Activated CD4-positive, alpha-beta T cell treated with anti-CD3 and anti-CD28 coated beads for 36 hours (primary cell): ENCODE measurements around the gene UBTD1. TPM values are rescaled to one million over a fixed set of nuclear protein-coding genes. Genes with fewer than 3 reads are reported as not detected.

ENCODE experiments used
- ATAC-seq: fragments of 200-7000 bp; cut with Tn5 transposase; one replicate; pipeline ENCODE4 v1.10.0; 2021; ENCODE audit warnings: mild to moderate bottlenecking, moderate library complexity
- CTCF ChIA-PET: fragments of 350-600 bp; sonication (Branson Sonifier 250); formaldehyde crosslinking; loops from one replicate; lab custom pipeline; 2021; ENCODE audit warnings: antibody characterized with exemption; lab: Charles Lee
- POLR2A ChIA-PET: fragments of 350-600 bp; sonication (Branson Sonifier 250); formaldehyde crosslinking; loops from one replicate; lab custom pipeline; 2021; ENCODE audit warnings: antibody characterized with exemption, inconsistent platforms; lab: Charles Lee
- DNase-seq: peaks from one replicate; pipeline ENCODE4 v3.0.0-alpha.2; 2020
- H3K27ac Mint-ChIP-seq: one replicate; pipeline ENCODE4 v1.8.0; 2021; ENCODE audit warnings: mixed read lengths
- H3K27me3 Mint-ChIP-seq: one replicate; pipeline ENCODE4 v1.8.0; 2021; ENCODE audit warnings: mixed read lengths
- H3K36me3 Mint-ChIP-seq: one replicate; pipeline ENCODE4 v1.8.0; 2021; ENCODE audit warnings: low read depth, mixed read lengths
- H3K4me1 Mint-ChIP-seq: one replicate; pipeline ENCODE4 v1.8.0; 2021; ENCODE audit warnings: mixed read lengths
- H3K4me3 Mint-ChIP-seq: one replicate; pipeline ENCODE4 v1.8.0; 2021; ENCODE audit warnings: mild to moderate bottlenecking, moderate library complexity, mixed read lengths
- H3K9me3 Mint-ChIP-seq: one replicate; pipeline ENCODE4 v1.8.0; 2021; ENCODE audit warnings: low read depth, mixed read lengths
- intact Hi-C, 2 experiments: fragments of 100-400 bp; cut with DNase I in 1 of 2; cut with micrococcal nuclease in 1 of 2; formaldehyde crosslinking; loops; one replicate each; pipeline versions ENCODE4 v1.14.2 to v1.15.1; 2022 to 2024; cut with DNase I, micrococcal nuclease
- total RNA-seq, 2 experiments: library from RNA; stranded (reverse); gene quantifications; one replicate each; pipeline ENCODE4 v1.2.3, GENCODE V29; 2021

Gene UBTD1
- total RNA-seq, 2 experiments from 2014 or later, result 1.4 to 1.5 TPM

DNA sequence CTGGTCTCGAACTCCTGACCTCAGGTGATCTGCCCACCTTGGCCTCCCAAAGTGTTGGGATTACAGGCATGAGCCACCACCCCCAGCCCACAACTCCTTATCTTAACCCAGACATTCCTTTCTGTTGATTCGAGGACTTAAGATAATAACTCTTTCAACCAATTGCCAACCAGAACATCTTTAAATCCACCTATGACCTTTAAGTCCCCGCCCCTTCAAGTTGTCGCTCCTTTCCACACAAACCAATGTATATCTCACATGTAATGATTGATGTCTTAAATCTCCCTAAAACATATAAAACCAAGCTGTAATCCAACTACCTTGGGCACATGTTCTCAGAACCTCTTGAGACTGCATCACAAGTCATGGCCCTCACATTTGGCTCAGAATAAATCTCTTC, 66.1 kb downstream of the UBTD1 start:
- no peak overlapping the region for H3K4me3 Mint-ChIP-seq
- no peak for ATAC-seq
- intact Hi-C loops, result no loop called here
- peaks cover 5% of the 10 kb centered on the region for H3K4me1 Mint-ChIP-seq
- ChIA-PET POLR2A (no interaction called here), CTCF (interaction anchor here (1.2 kb wide), 1 partner anchor 101 kb away, joined by 4 read pairs; no protein-coding TSS in a partner anchor)
- H3K36me3 Mint-ChIP-seq, result no peaks in the 10 kb centered on the region
- no peak overlapping the region for H3K27ac Mint-ChIP-seq
- DNase-seq, result no peak
- H3K9me3 Mint-ChIP-seq, result no peaks in the 10 kb centered on the region
- H3K27me3 Mint-ChIP-seq, result no peaks in the 10 kb centered on the region

DNA sequence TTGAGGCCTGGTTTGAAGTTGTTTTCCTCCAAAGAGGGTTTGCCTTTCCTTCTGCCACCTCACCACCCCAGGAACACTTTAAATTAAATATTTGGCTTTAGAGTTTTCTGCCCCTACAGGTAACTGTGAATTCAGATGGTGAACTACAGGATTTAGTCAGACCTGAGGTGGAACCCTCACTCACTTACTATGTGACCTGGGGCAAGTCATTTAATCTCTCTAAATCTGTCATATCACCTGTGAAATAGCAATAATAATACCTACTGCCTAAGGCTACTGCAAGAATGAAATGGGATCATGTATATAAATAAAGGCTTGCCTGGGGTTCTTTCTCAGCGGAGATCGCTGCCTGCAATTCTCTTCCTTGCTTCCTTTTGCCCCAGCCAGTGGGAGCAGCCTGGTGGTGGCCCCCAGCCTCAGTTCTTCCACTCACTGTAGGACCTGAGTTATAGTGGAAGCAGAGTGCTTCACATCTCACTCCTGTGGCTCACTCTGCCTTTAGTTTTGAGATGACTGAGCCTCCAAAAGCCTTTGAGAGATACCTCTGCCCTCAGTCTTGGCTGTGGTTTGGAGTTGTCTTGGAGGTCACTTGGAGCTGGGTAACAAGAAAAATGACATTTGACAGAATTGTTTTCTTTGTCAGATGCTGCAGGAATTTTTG, 67.7 kb downstream of the UBTD1 start:
- no peak overlapping the region for H3K27ac Mint-ChIP-seq
- H3K4me3 Mint-ChIP-seq, result no peak overlapping the region
- CTCF ChIA-PET, result interaction anchor here (0.6 kb wide), 1 partner anchor 431 kb away, joined by 3 read pairs; no protein-coding TSS in a partner anchor
- no peaks in the 10 kb centered on the region for H3K9me3 Mint-ChIP-seq
- POLR2A ChIA-PET, result no interaction called here
- no peaks in the 10 kb centered on the region for H3K36me3 Mint-ChIP-seq
- peak; percentile 86 for ATAC-seq
- peaks cover 5% of the 10 kb centered on the region for H3K4me1 Mint-ChIP-seq
- intact Hi-C loops, result no loop called here
- peak; percentile 24 for DNase-seq
- no peaks in the 10 kb centered on the region for H3K27me3 Mint-ChIP-seq

DNA sequence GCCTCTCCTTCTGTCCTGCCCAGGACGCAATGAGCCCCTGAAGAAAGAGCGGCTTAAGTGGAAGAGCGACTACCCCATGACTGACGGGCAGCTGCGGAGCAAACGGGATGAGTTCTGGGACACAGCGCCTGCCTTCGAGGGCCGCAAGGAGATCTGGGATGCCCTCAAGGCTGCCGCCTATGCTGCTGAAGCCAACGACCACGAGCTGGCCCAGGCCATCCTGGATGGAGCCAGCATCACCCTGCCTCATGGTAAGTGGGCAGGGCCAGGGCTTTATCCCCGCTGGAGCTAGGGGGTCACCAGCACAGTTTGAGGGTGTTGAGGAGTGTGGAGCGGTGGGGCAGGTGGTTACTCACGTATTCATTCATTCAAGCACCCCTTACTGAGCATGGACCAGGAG, 69.2 kb downstream of the UBTD1 start:
- DNase-seq (no peak), ATAC-seq (no peak)
- no peaks in the 10 kb centered on the region for H3K27me3 Mint-ChIP-seq
- POLR2A ChIA-PET, result no interaction called here
- peaks cover 5% of the 10 kb centered on the region for H3K4me1 Mint-ChIP-seq
- H3K4me3 Mint-ChIP-seq, result no peak overlapping the region
- CTCF ChIA-PET, result no interaction called here
- no peaks in the 10 kb centered on the region for H3K36me3 Mint-ChIP-seq
- no peaks in the 10 kb centered on the region for H3K9me3 Mint-ChIP-seq
- H3K27ac Mint-ChIP-seq, result no peak overlapping the region
- intact Hi-C loops, result no loop called here

DNA sequence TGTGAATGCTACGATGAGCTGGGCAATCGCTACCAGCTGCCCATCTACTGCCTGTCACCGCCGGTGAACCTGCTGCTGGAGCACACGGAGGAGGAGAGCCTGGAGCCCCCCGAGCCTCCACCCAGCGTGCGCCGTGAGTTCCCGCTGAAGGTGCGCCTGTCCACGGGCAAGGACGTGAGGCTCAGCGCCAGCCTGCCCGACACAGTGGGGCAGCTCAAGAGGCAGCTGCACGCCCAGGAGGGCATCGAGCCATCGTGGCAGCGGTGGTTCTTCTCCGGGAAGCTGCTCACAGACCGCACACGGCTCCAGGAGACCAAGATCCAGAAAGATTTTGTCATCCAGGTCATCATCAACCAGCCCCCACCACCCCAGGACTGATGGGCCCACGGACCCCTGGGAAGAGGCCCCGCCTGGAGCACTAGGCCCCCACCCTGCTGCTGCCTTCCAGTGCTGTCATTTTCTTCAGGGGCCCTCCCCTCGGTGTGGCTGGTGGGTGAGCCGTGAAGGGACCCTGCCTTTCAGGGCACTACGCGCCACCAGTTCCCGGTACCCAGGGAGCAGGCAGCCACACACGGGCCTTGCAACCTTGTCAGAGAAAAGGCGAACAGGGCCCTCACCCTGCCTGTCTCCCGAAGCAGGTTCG, 71.5 kb downstream of the UBTD1 start:
- intact Hi-C loops, result no loop called here
- H3K9me3 Mint-ChIP-seq, result no peaks in the 10 kb centered on the region
- peaks cover 5% of the 10 kb centered on the region for H3K4me1 Mint-ChIP-seq
- no peak overlapping the region for H3K27ac Mint-ChIP-seq
- ChIA-PET POLR2A (no interaction called here), CTCF (no interaction called here)
- DNase-seq (no peak), ATAC-seq (no peak)
- H3K36me3 Mint-ChIP-seq, result no peaks in the 10 kb centered on the region
- H3K27me3 Mint-ChIP-seq, result no peaks in the 10 kb centered on the region
- no peak overlapping the region for H3K4me3 Mint-ChIP-seq

DNA sequence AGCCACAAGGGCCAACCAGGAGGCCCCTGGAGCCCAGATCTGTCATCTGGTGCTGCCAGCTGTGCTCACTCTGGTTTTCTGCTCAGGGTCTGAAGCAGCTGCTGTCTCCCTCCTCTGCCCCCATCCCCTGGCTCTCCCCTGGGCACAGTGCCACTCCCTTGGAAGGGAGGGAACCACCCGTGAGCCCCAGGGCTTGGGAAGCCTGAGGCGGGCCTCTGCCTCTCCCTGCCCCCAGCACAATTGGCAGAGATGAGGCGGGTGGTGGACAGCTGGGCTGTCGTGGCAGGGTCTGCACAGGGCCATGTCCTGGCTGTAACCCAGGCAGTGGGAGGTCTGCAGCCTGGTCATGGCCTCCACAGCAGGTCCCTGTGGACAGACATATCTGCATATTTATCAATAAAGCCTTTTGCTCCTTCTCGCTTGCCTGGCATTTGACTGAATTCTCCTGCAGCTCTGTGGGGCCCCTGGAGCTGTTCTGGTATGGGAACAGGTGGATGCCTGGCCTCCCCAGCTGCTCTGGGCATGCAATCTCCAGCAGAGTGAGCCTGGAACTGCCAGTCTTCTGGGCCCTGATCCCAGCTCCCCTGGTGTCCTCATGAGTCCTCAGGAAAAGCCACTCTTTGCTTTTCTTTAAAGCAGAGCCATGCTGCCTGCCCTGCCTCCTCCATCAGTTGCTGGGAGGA, 72.2 kb downstream of the UBTD1 start:
- DNase-seq, result no peak
- Mint-ChIP-seq H3K27ac (no peak overlapping the region), H3K36me3 (no peaks in the 10 kb centered on the region), H3K27me3 (no peaks in the 10 kb centered on the region), H3K4me3 (no peak overlapping the region), H3K4me1 (peaks cover 5% of the 10 kb centered on the region), H3K9me3 (no peaks in the 10 kb centered on the region)
- intact Hi-C loops, result no loop called here
- ChIA-PET POLR2A (no interaction called here), CTCF (interaction anchor here (0.6 to 1.7 kb wide), 10 partner anchors 9 to 695 kb away, joined by 3 to 9 read pairs (median 3); no protein-coding TSS in a partner anchor)
- ATAC-seq, result no peak

DNA sequence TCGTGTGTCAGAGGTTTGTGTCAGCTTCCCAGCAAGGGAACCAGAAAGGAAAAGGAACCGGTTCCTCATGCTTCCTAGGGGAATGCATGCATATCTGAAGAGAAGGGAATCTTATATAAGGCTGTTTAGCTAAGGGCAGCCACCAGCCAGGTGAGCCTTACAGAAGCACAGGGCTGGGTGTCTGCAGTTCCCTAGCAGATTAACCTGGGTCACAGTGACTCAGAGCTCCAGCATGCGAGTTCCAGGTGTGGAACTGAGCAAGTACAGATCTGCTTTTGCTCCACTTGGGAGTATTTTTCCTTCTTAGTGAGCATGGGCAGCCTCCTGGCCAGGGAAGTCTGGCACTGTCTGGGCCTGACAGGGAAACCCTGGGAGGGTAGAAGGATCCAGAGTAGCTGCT, 72.9 kb downstream of the UBTD1 start:
- Mint-ChIP-seq H3K4me3 (no peak overlapping the region), H3K36me3 (no peaks in the 10 kb centered on the region), H3K4me1 (peaks cover 2% of the 10 kb centered on the region), H3K9me3 (no peaks in the 10 kb centered on the region), H3K27ac (no peak overlapping the region), H3K27me3 (no peaks in the 10 kb centered on the region)
- CTCF ChIA-PET, result interaction anchor here (0.6 to 1.7 kb wide), 32 partner anchors 9 to 695 kb away, joined by 3 to 9 read pairs (median 3); partner anchors contain the start of genes HOGA1 and PI4K2A
- POLR2A ChIA-PET, result no interaction called here
- intact Hi-C loops, result loop anchor here in 1 of 2 experiments (1.0 kb wide), 2 partner anchors 41 to 160 kb away; no protein-coding TSS in a partner anchor
- no peak for DNase-seq
- ATAC-seq, result no peak

DNA sequence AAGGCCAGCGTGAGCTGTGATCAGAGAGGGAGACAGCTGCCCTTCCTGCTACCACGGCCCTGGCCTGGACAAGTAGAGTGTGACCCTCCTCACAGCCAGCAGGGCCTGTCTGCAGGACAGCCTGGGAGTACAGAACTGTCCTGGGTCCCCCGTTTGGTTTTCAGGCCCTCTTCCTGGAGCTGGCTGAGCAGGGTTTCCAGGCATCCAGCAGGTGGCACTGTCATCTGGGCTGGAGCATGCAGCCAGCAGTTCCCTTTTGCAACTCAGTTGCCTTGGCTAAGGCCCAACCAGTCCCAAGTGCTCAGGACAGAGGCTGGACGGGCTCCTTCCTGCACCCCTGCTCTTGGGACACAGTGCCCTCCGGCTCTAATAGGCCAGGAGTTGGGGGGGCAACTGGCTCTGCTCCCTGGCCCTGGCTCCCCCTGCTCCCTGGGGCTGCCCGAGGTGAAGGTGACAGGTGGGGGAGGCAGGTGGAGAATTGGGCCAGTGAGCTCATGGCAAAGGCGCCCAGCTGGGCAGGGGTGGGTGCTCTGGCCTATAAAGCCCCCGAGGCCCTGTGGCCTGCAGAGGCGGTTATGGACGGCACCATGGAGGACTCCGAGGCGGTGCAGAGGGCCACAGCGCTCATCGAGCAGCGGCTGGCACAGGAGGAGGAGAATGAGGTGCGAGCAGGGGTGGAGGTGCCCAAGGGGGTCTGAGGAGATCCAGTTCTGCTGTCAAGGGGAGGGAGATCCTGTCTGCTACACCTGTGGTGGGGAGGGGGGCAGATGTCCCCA, 73.7 kb downstream of the UBTD1 start, which contains the start of gene ANKRD2:
Gene ANKRD2, plus strand, starts transcription at position 566 of the 776 bp plus-strand sequence. Its CDS starts 10 bp downstream, at position 576.
- H3K27me3 Mint-ChIP-seq, result no peaks in the 10 kb centered on the region
- DNase-seq (peak; percentile 79), ATAC-seq (peak; percentile 84)
- CTCF ChIA-PET, result interaction anchor here (0.6 to 1.7 kb wide), 31 partner anchors 8 to 451 kb away, joined by 3 to 9 read pairs (median 3); partner anchors contain the start of genes HOGA1 and PI4K2A
- no peaks in the 10 kb centered on the region for H3K9me3 Mint-ChIP-seq
- intact Hi-C loops, result loop anchor here in 1 of 2 experiments (1.0 kb wide), 2 partner anchors 40 to 159 kb away; no protein-coding TSS in a partner anchor
- no peaks in the 10 kb centered on the region for H3K36me3 Mint-ChIP-seq
- H3K4me3 Mint-ChIP-seq, result no peak within 1 kb of the TSS
- no peak within 1 kb of the TSS for H3K27ac Mint-ChIP-seq
- POLR2A ChIA-PET, result interaction anchor here (0.6 kb wide), 1 partner anchor 75 kb away, joined by 4 read pairs; no protein-coding TSS in a partner anchor
- no peaks in the 10 kb centered on the region for H3K4me1 Mint-ChIP-seq

DNA sequence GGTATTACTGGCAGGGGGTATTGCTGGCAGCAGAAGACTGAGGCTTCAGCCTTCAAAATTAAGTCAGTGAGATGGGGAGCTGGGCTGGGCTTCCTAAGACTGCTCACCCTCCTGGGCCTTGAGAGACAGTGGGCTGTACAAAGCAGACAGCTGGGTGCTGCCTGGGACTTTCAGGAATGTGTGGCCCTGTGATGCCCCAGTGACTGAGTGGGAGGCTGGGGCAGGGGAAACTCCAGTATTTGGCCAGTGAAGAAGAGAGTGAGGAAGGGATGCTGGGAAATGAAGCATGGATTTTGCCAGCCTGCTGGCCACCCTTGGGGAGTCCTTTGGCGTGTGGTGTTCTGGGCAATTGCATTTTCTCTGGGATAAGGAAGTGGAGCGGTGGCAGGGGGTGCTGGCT, 74.3 kb downstream of the UBTD1 start:
- POLR2A ChIA-PET, result interaction anchor here (0.6 kb wide), 1 partner anchor 75 kb away, joined by 4 read pairs; no protein-coding TSS in a partner anchor
- no peaks in the 10 kb centered on the region for H3K4me1 Mint-ChIP-seq
- DNase-seq (no peak), ATAC-seq (no peak)
- CTCF ChIA-PET, result interaction anchor here (1.0 to 1.4 kb wide), 5 partner anchors 11 to 21 kb away, joined by 3 to 4 read pairs (median 3); partner anchors contain the start of gene HOGA1
- intact Hi-C loops, result no loop called here
- no peak overlapping the region for H3K27ac Mint-ChIP-seq
- no peaks in the 10 kb centered on the region for H3K27me3 Mint-ChIP-seq
- no peaks in the 10 kb centered on the region for H3K9me3 Mint-ChIP-seq
- H3K36me3 Mint-ChIP-seq, result no peaks in the 10 kb centered on the region
- no peak overlapping the region for H3K4me3 Mint-ChIP-seq

DNA sequence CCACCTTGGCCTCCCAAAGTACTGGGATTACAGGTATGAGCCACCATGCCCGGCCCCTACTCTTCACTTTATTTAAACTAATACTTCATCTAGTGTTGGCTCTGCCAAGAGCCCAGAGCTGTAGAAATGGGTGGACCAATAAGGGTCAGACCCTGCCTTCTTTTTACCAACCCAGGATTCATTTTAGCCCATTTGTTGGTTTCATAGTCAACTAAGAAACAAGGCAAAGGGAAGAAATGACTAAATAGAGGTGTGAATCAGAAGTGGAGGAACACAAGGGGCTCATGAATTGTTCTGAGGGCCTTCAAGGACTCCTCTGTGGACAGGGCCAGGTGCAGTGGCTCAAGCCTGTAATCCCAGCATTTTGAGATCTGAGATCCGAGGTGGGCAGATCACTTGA, 74.9 kb downstream of the UBTD1 start:
- Mint-ChIP-seq H3K4me3 (no peak overlapping the region), H3K27me3 (no peaks in the 10 kb centered on the region), H3K9me3 (no peaks in the 10 kb centered on the region), H3K36me3 (no peaks in the 10 kb centered on the region), H3K4me1 (no peaks in the 10 kb centered on the region), H3K27ac (no peak overlapping the region)
- no peak for DNase-seq
- ChIA-PET CTCF (interaction anchor here (0.6 to 1.0 kb wide), 2 partner anchors 21 to 67 kb away, joined by 3 read pairs; partner anchors contain the start of gene PI4K2A), POLR2A (no interaction called here)
- intact Hi-C loops, result no loop called here
- peak; percentile 59 for ATAC-seq

DNA sequence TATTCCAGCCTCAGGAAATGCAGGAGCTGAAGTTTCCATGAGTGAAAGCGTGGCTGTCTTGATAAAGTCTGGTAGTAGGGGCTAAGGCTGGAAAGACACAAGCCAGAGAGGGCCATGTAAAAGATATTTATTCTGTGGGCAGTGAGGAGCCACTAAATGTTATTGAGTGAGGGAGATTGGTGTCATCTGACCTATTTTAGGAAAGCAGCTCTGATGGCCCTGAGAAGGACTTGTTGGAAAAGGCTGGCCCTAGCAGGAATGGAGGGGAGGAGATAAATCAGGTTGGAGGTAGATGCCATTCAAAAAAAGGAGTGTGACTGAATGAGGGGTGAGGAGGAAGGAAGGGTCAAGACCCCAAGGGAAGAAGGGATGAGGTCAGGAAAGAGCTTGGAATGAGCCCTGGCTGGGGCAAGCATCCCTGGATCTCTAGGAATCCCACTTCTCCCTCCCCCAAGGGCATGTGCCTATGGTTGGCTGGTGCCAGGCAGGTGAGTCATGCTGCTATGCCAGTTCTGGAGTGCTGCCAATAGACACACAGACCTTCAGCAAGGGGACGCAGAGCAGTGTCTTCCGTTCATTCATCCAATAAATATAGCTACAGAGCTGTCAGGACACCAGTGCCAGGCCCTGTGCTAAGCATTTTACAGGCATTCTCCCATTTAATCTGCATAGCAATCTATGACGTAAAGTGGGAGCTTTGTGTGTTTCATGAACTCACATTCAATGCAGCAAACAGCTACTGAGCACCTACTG, 75.8 kb downstream of the UBTD1 start:
- POLR2A ChIA-PET, result no interaction called here
- H3K4me3 Mint-ChIP-seq, result no peak overlapping the region

More for the DNA sequence above, 75.8 kb downstream of the UBTD1 start:
- ATAC-seq (no peak), DNase-seq (peak; percentile 27)
- no peaks in the 10 kb centered on the region for H3K9me3 Mint-ChIP-seq
- H3K27ac Mint-ChIP-seq, result no peak overlapping the region
- CTCF ChIA-PET, result interaction anchor here (0.6 to 1.2 kb wide), 2 partner anchors 40 to 66 kb away, joined by 3 to 4 read pairs; partner anchors contain the start of gene PI4K2A
- intact Hi-C loops, result no loop called here
- H3K36me3 Mint-ChIP-seq, result no peaks in the 10 kb centered on the region
- no peaks in the 10 kb centered on the region for H3K4me1 Mint-ChIP-seq
- no peaks in the 10 kb centered on the region for H3K27me3 Mint-ChIP-seq
